CD8-positive, alpha-beta memory T cell (primary cell): Measurements from ENCODE around the gene KRT16. TPM values are rescaled to one million over a fixed set of nuclear protein-coding genes. Genes with fewer than 3 reads are reported as not detected.
A peak's percentile ranks its signal among the peaks of the same experiment; 100 is the strongest.
"Not testable (repeated sequence)": the region's sequence is repeated elsewhere in the genome, so short reads cannot be mapped to it uniquely, and the experiment has no call there.

Experiments
- CTCF ChIA-PET: fragments of 350-600 bp; sonication (Branson Sonifier 250); formaldehyde crosslinking; loops from one replicate; lab custom pipeline; 2021; ENCODE audit warnings: antibody characterized with exemption; lab: Charles Lee
- POLR2A ChIA-PET: fragments of 350-600 bp; sonication (Branson Sonifier 250); formaldehyde crosslinking; loops from one replicate; lab custom pipeline; 2021; ENCODE audit warnings: antibody characterized with exemption; lab: Charles Lee
- DNase-seq, 5 donors: peaks; one replicate each; pipeline versions ENCODE4 v3.0.0 to v3.0.0-alpha.2; 2020 to 2022; ENCODE audit warnings: mixed read lengths in 1 of 5
- H3K27ac ChIP-seq: one replicate; pipeline ENCODE4 v1.7.0; 2013; ENCODE audit warnings: low read depth, mild to moderate bottlenecking, low read length, moderate library complexity
- H3K27me3 ChIP-seq: 2 replicates; pipeline ENCODE4 v1.7.0; 2013; ENCODE audit warnings: low read length, mild to moderate bottlenecking; ENCODE audit not compliant: insufficient read depth, poor library complexity, severe bottlenecking
- H3K36me3 ChIP-seq: 2 replicates; pipeline ENCODE4 v1.7.0; 2013; ENCODE audit warnings: mild to moderate bottlenecking, low read length, moderate library complexity; ENCODE audit not compliant: insufficient read depth
- H3K4me1 ChIP-seq: 2 replicates; pipeline ENCODE4 v1.7.0; 2013; ENCODE audit warnings: mild to moderate bottlenecking, low read length, moderate library complexity; ENCODE audit not compliant: insufficient read depth
- H3K4me3 ChIP-seq: 2 replicates; pipeline ENCODE4 v1.7.0; 2013; ENCODE audit warnings: mild to moderate bottlenecking, low read length
- H3K9me3 ChIP-seq: 2 replicates; pipeline ENCODE4 v1.7.0; 2013; ENCODE audit warnings: mild to moderate bottlenecking, low read length
- H3K27ac Mint-ChIP-seq, 8 donors: one replicate each; pipeline ENCODE4 v1.8.0; 2020 to 2021; ENCODE audit warnings: mixed read lengths in 8 of 8, mild to moderate bottlenecking in 6 of 8, inconsistent platforms in 3 of 8, moderate library complexity in 3 of 8
- H3K27me3 Mint-ChIP-seq, 2 donors: one replicate each; pipeline ENCODE4 v1.8.0; 2020 to 2021; ENCODE audit warnings: mixed read lengths in 2 of 2, mild to moderate bottlenecking in 1 of 2, moderate library complexity in 1 of 2
- H3K36me3 Mint-ChIP-seq, 3 donors: one replicate each; pipeline ENCODE4 v1.8.0; 2020 to 2021; ENCODE audit warnings: mixed read lengths in 3 of 3, inconsistent platforms in 1 of 3, mild to moderate bottlenecking in 1 of 3
- H3K4me1 Mint-ChIP-seq, 3 donors: one replicate each; pipeline ENCODE4 v1.8.0; 2020 to 2021; ENCODE audit warnings: mixed read lengths in 3 of 3, inconsistent platforms in 1 of 3, mild to moderate bottlenecking in 1 of 3
- H3K4me3 Mint-ChIP-seq, 7 donors: one replicate each; pipeline ENCODE4 v1.8.0; 2020 to 2021; ENCODE audit warnings: mixed read lengths in 7 of 7, mild to moderate bottlenecking in 6 of 7, moderate library complexity in 4 of 7, inconsistent platforms in 2 of 7
- H3K9me3 Mint-ChIP-seq, 5 donors: one replicate each; pipeline ENCODE4 v1.8.0; 2020 to 2022; ENCODE audit warnings: mixed read lengths in 5 of 5, mild to moderate bottlenecking in 3 of 5, moderate library complexity in 2 of 5, inconsistent platforms in 1 of 5
- polyA plus RNA-seq: library from polyadenylated mRNA; unstranded; fragments of 300-500 nt; fragmentation: Illumina TruSeq; gene quantifications from one replicate; pipeline ENCODE4 v1.2.3, GENCODE V29; 2021
- total RNA-seq, 2 experiments: library from RNA; stranded (reverse); gene quantifications; one replicate each; pipeline ENCODE4 v1.2.3, GENCODE V29; 2021

KRT16 gene
- total and polyA plus RNA-seq, 3 experiments from 2014 or later: not detected

DNA sequence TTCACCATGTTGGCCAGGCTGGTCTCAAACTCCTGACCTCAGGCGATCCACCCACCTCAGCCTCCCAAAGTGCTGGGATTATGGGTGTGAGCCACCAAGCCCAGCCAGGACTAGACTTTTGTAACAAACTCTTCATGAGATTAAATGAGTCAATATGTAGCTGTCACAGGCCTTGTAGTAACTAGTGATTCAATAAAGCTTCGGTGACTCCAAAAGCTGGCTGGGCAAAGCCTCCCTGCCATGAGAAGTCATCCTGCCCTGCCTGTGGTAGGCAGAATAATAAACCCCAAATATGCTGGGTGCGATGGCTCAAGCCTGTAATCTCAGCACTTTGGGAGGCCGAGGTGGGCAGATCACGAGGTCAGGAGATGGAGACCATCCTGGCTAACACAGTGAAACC is 28.0 kb upstream of the KRT16 start:
- H3K4me1 Mint-ChIP-seq, DNase-seq, H3K27ac Mint-ChIP-seq, H3K36me3 Mint-ChIP-seq, H3K27me3 ChIP-seq, H3K9me3 Mint-ChIP-seq, H3K9me3 ChIP-seq, H3K27me3 Mint-ChIP-seq, H3K36me3 ChIP-seq, H3K4me3 ChIP-seq, H3K4me3 Mint-ChIP-seq, H3K27ac ChIP-seq, POLR2A ChIA-PET, H3K4me1 ChIP-seq: not testable (repeated sequence)
- CTCF ChIA-PET: interaction anchor here (1.2 to 2.4 kb wide), 4 partner anchors 8 to 92 kb away, joined by 4 to 10 read pairs (median 6); no protein-coding TSS in a partner anchor

DNA sequence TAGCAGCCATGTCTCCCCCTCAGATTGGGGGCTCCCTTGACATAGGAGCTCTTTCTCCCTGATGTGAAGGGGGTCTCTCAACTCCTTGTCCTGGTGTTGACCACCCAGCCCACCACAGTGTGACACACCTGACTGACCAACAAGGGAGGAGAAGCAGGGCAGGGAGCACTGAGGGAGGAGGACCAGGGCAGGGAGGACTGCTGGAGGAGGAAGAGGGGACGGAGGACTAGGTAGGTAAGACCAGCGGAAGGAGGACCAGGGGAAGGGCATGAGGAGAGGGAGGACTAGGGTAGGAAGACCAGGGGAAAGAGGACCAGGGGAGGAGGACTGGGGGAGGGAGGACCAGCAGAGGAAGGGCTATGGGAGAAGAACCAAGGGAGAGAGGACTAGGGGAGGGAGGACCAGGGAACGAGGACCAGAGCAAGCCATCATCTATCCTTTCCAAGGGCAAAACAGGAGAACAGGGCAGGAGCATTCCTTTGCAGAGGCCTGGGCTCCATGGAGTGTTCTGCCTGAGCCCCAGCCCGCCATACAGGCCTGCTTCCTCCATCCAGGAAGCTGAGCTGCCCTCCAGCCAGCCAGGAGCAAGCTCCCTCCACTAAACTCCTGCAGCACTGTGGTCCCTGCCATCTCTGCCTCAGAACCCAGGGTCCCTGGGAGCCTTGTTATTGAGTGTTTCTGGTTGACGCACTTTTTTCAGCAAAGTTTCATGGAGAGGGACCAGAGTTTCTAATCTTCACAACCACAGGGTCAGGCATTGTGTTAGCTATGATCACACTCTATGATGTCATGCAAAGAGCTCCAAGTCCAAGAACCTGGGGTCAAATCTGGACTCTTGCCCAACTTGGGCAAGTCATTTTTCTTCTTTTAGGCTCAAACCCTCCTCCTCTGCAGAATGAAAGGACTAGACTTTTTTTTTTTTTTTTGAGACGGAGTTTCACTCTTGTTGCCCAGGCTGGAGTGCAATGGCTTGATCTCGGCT is 27.2 kb upstream of the KRT16 start:
- Histone ChIP-seq H3K4me1 (no peaks in the 10 kb centered on the region), H3K27ac (no peak overlapping the region), H3K9me3 (no peaks in the 10 kb centered on the region), H3K27me3 (no peaks in the 10 kb centered on the region), H3K36me3 (no peaks in the 10 kb centered on the region), H3K4me3 (no peak overlapping the region)
- H3K9me3 Mint-ChIP-seq: no peaks in the 10 kb centered on the region
- H3K27me3 Mint-ChIP-seq: no peaks in the 10 kb centered on the region
- H3K4me1 Mint-ChIP-seq: no peaks in the 10 kb centered on the region
- no peak overlapping the region for H3K27ac Mint-ChIP-seq
- ChIA-PET CTCF (interaction anchor here (1.0 to 2.4 kb wide), 3 partner anchors 9 to 91 kb away, joined by 4 to 10 read pairs (median 5); no protein-coding TSS in a partner anchor), POLR2A (no interaction called here)
- no peak for DNase-seq
- no peak overlapping the region for H3K4me3 Mint-ChIP-seq
- H3K36me3 Mint-ChIP-seq: no peaks in the 10 kb centered on the region

DNA sequence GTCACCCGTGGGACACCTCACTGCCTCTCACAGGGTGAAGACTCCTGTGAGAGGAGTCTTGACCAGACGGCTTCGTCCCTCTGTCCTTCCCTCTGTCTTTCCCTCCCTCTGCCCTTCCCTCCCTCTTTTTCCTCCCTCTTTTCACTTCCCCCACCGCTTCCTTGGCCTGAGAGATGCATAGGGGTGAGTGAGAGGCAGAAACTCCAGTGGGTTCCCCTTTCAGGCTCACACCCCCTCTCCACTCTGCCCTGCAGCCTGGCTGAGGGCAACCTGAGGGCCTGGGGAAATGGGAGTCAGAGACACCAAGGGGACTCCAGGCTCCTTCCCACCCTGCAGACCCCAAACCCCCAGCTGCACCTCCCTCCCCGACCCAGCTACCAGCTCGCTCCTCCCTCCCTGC is 26.4 kb upstream of the KRT16 start:
- H3K27ac ChIP-seq: no peak overlapping the region

DNA sequence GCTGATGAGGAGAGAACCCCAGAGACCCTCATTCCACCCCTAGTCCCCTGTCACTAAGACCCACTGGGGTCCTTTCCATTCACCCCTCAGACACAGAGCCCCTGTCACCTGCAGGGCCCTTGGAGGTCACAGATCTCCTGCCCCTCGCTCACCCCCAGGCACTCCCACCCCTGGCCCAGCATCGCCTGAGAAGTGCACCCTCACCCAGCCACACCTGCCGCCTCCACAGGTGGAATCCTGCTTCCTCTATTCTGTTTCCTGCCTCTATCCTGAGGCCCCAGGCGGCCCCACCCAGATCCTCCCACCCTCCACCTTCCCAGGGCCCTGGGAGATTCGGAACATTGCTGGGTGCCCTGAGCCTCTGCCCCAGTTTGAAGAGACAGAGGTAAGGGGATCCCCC is 25.6 kb upstream of the KRT16 start:
- Histone ChIP-seq H3K36me3 (no peaks in the 10 kb centered on the region), H3K4me1 (no peaks in the 10 kb centered on the region), H3K4me3 (no peak overlapping the region), H3K9me3 (no peaks in the 10 kb centered on the region), H3K27ac (no peak overlapping the region), H3K27me3 (no peaks in the 10 kb centered on the region)
- ChIA-PET CTCF (no interaction called here), POLR2A (no interaction called here)
- H3K9me3 Mint-ChIP-seq: no peaks in the 10 kb centered on the region
- no peaks in the 10 kb centered on the region for H3K36me3 Mint-ChIP-seq
- H3K4me3 Mint-ChIP-seq: no peak overlapping the region
- no peak for DNase-seq
- no peaks in the 10 kb centered on the region for H3K4me1 Mint-ChIP-seq
- H3K27ac Mint-ChIP-seq: no peak overlapping the region
- no peaks in the 10 kb centered on the region for H3K27me3 Mint-ChIP-seq

More for the DNA sequence above, 26.4 kb upstream of the KRT16 start:
- no peaks in the 10 kb centered on the region for H3K36me3 ChIP-seq
- no peak for DNase-seq
- H3K4me1 ChIP-seq: no peaks in the 10 kb centered on the region
- Mint-ChIP-seq H3K4me3 (no peak overlapping the region), H3K4me1 (no peaks in the 10 kb centered on the region), H3K27ac (no peak overlapping the region), H3K9me3 (no peaks in the 10 kb centered on the region), H3K36me3 (no peaks in the 10 kb centered on the region), H3K27me3 (no peaks in the 10 kb centered on the region)
- no peaks in the 10 kb centered on the region for H3K9me3 ChIP-seq
- ChIA-PET POLR2A (no interaction called here), CTCF (interaction anchor here (2.4 kb wide), 1 partner anchor 10 kb away, joined by 10 read pairs; no protein-coding TSS in a partner anchor)
- H3K27me3 ChIP-seq: no peaks in the 10 kb centered on the region
- H3K4me3 ChIP-seq: no peak overlapping the region

DNA sequence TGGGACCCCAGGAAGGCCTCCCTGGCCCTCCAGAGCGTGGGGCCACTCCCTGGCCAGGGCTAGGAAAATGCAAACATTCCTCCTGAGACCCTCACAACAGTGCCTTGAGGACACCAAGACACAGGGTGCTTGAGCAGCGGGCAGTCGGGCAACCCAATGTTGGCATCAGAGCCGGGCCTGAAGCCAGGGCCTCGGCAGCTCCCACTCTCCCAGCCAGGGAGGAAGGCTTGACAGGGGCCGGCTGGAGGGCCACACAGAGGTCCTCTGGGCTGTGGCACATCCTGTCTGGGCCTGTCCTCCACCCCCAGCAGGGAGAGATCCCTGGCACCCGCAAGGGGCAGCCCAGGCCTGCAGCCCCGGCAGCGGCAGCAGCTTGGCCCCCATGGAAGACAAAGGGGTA is 24.1 kb upstream of the KRT16 start:
- Mint-ChIP-seq H3K4me3 (no peak overlapping the region), H3K27me3 (no peaks in the 10 kb centered on the region), H3K27ac (peak overlapping the region in 1 of 8 donors; percentile 70), H3K36me3 (no peaks in the 10 kb centered on the region), H3K4me1 (no peaks in the 10 kb centered on the region), H3K9me3 (no peaks in the 10 kb centered on the region)
- Histone ChIP-seq H3K4me3 (no peak overlapping the region), H3K27ac (no peak overlapping the region), H3K27me3 (no peaks in the 10 kb centered on the region), H3K4me1 (no peaks in the 10 kb centered on the region), H3K9me3 (no peaks in the 10 kb centered on the region), H3K36me3 (no peaks in the 10 kb centered on the region)
- CTCF ChIA-PET: interaction anchor here (1.2 to 3.0 kb wide), 2 partner anchors 12 to 29 kb away, joined by 3 to 19 read pairs; no protein-coding TSS in a partner anchor
- POLR2A ChIA-PET: no interaction called here
- no peak for DNase-seq

- no peak overlapping the region for H3K27ac ChIP-seq
- no peaks in the 10 kb centered on the region for H3K27me3 ChIP-seq
- no peak overlapping the region for H3K4me3 ChIP-seq
- Mint-ChIP-seq H3K4me3 (no peak overlapping the region), H3K4me1 (no peaks in the 10 kb centered on the region), H3K9me3 (no peaks in the 10 kb centered on the region), H3K27me3 (no peaks in the 10 kb centered on the region), H3K36me3 (no peaks in the 10 kb centered on the region), H3K27ac (no peak overlapping the region)
- ChIA-PET CTCF (interaction anchor here (3.0 kb wide), 1 partner anchor 13 kb away, joined by 19 read pairs; no protein-coding TSS in a partner anchor), POLR2A (no interaction called here)
- H3K9me3 ChIP-seq: no peaks in the 10 kb centered on the region
- H3K4me1 ChIP-seq: no peaks in the 10 kb centered on the region
- DNase-seq: no peak
- no peaks in the 10 kb centered on the region for H3K36me3 ChIP-seq
Measured at GRCh38 chr17:41635121-41636097, 22.8 kb upstream of the KRT16 start.

- no peak for DNase-seq
- no peaks in the 10 kb centered on the region for H3K4me1 ChIP-seq
- no peaks in the 10 kb centered on the region for H3K36me3 Mint-ChIP-seq
- H3K4me3 Mint-ChIP-seq: no peak overlapping the region
- no peaks in the 10 kb centered on the region for H3K9me3 Mint-ChIP-seq
- H3K27me3 ChIP-seq: no peaks in the 10 kb centered on the region
- H3K27ac Mint-ChIP-seq: no peak overlapping the region
- H3K27ac ChIP-seq: no peak overlapping the region
- POLR2A ChIA-PET: no interaction called here
- H3K4me3 ChIP-seq: no peak overlapping the region
- H3K9me3 ChIP-seq: no peaks in the 10 kb centered on the region
- H3K4me1 Mint-ChIP-seq: no peaks in the 10 kb centered on the region
- CTCF ChIA-PET: interaction anchor here (3.0 kb wide), 1 partner anchor 14 kb away, joined by 19 read pairs; no protein-coding TSS in a partner anchor
- no peaks in the 10 kb centered on the region for H3K36me3 ChIP-seq
- no peaks in the 10 kb centered on the region for H3K27me3 Mint-ChIP-seq
Measured at GRCh38 chr17:41634639-41635038, 22.1 kb upstream of the KRT16 start.
